ENCODE measurements around the gene ZBED4. TPM values are rescaled to one million over a fixed set of nuclear protein-coding genes. Genes with fewer than 3 reads are reported as not detected.

The ZBED4 gene
- total RNA-seq, 1 experiment from 2014 or later, result 23.0 TPM

GRCh38 chr22:49921508-49922278 lies 68.0 kb downstream of the ZBED4 start:
- Histone ChIP-seq H2BK120ac (ENCODE audit: low read depth, low read length, poor library complexity, severe bottlenecking) (no peak overlapping the region), H4K91ac (ENCODE audit: insufficient read length, low read depth, low read length) (no peak overlapping the region), H2AFZ (ENCODE audit: low read length) (no peak overlapping the region), H3K4me1 (ENCODE audit: insufficient read depth, low read length) (no peaks in the 10 kb centered on the region), H3K27me3 (ENCODE audit: insufficient read depth, low read length) (no peaks in the 10 kb centered on the region), H3K14ac (ENCODE audit: insufficient read depth, low read length) (no peak overlapping the region), H3K18ac (ENCODE audit: insufficient read length, low read depth, low read length) (no peak overlapping the region), H4K5ac (ENCODE audit: insufficient read length, low read depth, low read length) (no peak overlapping the region), H3T11ph (ENCODE audit: low read length) (no peak overlapping the region), H4K8ac (replicated peaks; ENCODE audit: insufficient read length, low read depth, low read length) (no peak overlapping the region), H3K27ac (ENCODE audit: insufficient read length, low read depth, low read length) (no peak overlapping the region), H3K9me3 (ENCODE audit: control insufficient read depth, low read depth, low read length) (no peaks in the 10 kb centered on the region), H4K20me1 (ENCODE audit: control insufficient read depth, insufficient read depth, insufficient read length) (no peaks in the 10 kb centered on the region), H3K23ac (ENCODE audit: insufficient read length, low read depth, low read length) (no peak overlapping the region), H3K79me2 (ENCODE audit: insufficient read depth, low read length) (no peaks in the 10 kb centered on the region; the same call in 1 of the 2 replicates), H2BK15ac (ENCODE audit: low read depth, low read length) (no peak overlapping the region), H3K9ac (ENCODE audit: extremely low read depth, insufficient read length, low read length) (no peak overlapping the region), H2AK5ac (ENCODE audit: insufficient read length, low read length) (no peak overlapping the region), H3K4me2 (ENCODE audit: insufficient read depth, insufficient read length, low read length) (no peak overlapping the region), H2BK5ac (ENCODE audit: insufficient read length, low read length) (no peak overlapping the region), H2BK12ac (ENCODE audit: insufficient read length, low read depth, low read length) (no peak overlapping the region), H3K56ac (ENCODE audit: insufficient read length, low read depth, low read length) (no peak overlapping the region), H2BK20ac (ENCODE audit: low read depth, low read length, poor library complexity, severe bottlenecking) (no peak overlapping the region), H3K79me1 (ENCODE audit: insufficient read depth, low read depth, low read length, poor library complexity, severe bottlenecking) (no peaks in the 10 kb centered on the region), H3K23me2 (ENCODE audit: insufficient read length, low read depth, low read length, poor library complexity, severe bottlenecking) (peaks cover 9% of the 10 kb centered on the region), H3K4ac (ENCODE audit: low read depth, low read length) (no peak overlapping the region)
- TF ChIP-seq, protein P1, sequence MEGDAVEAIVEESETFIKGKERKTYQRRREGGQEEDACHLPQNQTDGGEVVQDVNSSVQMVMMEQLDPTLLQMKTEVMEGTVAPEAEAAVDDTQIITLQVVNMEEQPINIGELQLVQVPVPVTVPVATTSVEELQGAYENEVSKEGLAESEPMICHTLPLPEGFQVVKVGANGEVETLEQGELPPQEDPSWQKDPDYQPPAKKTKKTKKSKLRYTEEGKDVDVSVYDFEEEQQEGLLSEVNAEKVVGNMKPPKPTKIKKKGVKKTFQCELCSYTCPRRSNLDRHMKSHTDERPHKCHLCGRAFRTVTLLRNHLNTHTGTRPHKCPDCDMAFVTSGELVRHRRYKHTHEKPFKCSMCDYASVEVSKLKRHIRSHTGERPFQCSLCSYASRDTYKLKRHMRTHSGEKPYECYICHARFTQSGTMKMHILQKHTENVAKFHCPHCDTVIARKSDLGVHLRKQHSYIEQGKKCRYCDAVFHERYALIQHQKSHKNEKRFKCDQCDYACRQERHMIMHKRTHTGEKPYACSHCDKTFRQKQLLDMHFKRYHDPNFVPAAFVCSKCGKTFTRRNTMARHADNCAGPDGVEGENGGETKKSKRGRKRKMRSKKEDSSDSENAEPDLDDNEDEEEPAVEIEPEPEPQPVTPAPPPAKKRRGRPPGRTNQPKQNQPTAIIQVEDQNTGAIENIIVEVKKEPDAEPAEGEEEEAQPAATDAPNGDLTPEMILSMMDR (conservative IDR thresholded peaks at IDR 0.05), result no peak
- peaks cover 2% of the 10 kb centered on the region; the same call in 1 of the 2 replicates for H3K27me3 Mint-ChIP-seq (ENCODE audit: low read depth)
- no peak for DNase-seq
- peaks cover 8% of the 10 kb centered on the region in 2 experiments for H3K4me1 Mint-ChIP-seq
- H3K4me3 Mint-ChIP-seq, result no peak overlapping the region
- no peaks in the 10 kb centered on the region for H3K9me3 Mint-ChIP-seq
- no CpG with 5 or more reads among the region's 35 CpGs for WGBS (ENCODE audit: extremely low coverage, insufficient read length, low lambda C conversion rate)
- peaks cover 0 to 27% (median 11%) of the 10 kb centered on the region in 3 experiments; a peak in 6 of 7 replicates for H3K36me3 Mint-ChIP-seq (ENCODE audit: insufficient read depth in 1 of 3, low read depth in 3 of 3)
- peak overlapping the region in 2 of 3 experiments; percentile 24 to 76; a peak in 1 of 7 replicates for H3K27ac Mint-ChIP-seq

Measured in H9 (cell line).